GM18526 (cell line): Measurements from ENCODE around the gene MESP2.

Experiments used
- POLR2A ChIP-seq: IDR thresholded peaks from 3 replicates; pipeline ENCODE4 v1.6.1; 2011; ENCODE audit not compliant: insufficient read length; ENCODE audit errors: extremely low read depth

MESP2 gene

GRCh38 chr15:89799918-89800498 is 23.9 kb downstream of the MESP2 start:
- no peak for TF ChIP-seq POLR2A

DNA sequence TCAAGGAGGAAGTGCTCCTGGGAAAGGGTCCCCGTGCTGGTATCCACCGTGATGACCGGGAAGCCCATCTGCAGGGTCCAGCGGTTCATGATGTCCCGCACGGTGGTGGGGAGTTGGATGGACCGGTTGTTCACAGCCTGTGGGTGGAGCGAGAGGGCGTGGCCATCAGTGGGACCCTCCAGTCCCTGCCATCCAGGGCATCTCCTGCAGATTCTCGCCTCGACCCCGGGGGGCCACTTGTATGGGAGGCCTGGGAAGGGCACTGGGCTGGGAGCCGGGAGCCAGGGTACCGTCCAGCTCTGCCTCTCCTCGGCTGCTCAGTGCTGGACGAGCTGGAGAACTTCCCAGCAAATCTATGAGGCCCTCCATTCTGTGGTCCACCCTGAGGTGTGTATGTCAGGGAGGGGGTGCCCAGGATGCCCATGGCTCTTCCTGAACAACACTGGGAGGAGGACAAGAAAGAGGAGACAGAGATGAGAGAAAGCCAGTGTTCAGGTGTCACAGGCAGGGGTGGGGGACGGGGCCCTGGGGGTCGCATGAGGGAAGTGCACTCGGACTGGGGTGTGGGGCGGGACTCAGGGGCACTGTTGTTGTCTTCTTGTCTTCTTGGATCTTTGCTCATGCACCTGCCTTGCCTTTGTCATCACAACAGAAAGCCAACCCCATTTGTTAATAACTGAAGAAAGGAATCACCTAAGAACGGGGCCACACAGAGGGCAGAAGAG is 25.5 kb downstream of the MESP2 start:
- TF ChIP-seq POLR2A = no peak

GRCh38 chr15:89802231-89802928 is 26.2 kb downstream of the MESP2 start:
- no peak for TF ChIP-seq POLR2A

DNA sequence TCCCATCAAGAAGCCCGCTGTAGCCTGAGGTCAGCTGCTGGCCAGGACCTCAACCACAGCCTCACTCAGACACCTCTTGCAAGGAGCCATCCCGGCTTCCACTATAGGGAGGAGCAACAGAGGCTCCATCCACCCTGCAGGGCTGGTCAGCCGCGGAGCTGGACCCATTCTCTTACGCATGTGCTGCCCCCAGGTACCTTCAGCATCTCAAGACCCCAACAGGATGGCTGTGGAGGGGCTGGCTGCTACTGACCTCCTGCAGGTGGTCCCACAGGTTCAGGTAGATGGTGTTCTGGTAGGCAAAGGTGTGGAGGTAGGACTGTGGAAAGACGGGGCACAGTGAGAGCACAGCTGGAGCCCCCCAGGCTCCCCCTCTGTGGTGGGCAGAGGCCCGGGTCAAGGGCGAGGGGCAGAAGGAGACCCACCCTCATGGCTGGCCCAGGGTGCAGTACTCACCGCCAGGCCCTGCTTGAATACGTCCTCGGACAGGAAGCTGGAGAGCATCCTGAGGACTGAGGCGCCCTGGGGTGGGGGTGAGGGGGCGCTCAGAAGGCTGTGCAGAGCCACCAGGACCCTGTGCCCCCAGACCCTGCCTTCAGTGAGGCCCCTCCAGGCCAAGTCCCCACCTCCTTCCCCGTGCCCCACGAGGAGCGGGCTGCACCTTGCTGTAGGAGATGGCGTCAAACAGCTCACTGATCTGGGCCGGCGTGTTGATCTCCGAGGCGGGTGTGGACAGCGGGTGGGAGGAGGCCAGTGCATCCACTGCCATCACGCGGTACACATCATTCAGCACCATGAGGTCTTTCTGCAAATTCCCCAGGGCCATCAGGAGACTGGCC is 27.1 kb downstream of the MESP2 start:
- no peak for TF ChIP-seq POLR2A

GRCh38 chr15:89803941-89804800 is 28.0 kb downstream of the MESP2 start:
- TF ChIP-seq POLR2A = no peak

DNA sequence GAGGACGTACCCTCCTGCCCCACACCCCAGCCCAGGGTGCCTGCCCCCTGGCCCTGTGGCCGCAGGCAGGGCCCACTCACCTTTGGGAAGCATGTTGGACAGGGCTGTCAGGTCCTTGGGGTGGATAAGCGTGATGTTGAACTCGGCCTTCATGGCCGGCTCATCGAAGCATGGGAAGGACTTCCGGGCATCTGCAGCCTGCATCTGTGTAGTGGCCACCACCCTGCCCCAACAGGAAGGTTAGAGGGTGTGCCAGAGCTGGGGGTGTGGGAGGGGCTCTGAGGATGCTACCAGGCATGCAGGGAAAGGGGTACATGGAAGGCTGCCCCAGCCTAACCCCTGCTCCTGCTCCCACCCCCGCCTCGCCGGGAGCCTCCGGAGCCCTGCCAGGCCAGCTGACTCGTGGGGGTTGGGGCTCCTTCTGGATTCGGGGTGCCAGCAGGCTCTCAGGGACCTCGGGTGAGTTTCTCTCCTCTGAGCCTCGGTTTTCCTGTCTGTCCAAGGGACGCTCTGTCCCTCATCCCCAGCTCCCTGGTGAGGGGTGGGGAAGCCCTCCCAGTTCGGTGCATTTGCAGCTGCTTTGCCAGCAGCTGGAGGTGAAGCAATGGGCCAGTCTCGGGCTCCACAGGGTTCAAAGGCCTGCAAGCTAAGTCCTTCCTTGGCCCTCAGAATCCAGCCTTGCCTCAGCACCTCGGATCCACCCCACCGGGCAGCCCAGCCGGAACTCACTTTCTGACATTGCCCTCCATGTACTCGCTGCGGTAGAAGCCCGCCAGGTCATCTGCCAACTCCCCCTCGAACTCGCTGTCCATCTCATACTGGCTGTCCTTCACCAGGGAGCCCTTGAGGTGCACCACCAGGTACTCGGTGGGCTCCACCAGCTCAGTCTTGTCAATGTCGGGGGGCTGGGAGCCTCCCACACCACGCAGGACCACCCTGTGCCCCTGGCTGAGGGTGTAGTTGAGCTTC is 29.4 kb downstream of the MESP2 start:
- no peak for TF ChIP-seq POLR2A

DNA sequence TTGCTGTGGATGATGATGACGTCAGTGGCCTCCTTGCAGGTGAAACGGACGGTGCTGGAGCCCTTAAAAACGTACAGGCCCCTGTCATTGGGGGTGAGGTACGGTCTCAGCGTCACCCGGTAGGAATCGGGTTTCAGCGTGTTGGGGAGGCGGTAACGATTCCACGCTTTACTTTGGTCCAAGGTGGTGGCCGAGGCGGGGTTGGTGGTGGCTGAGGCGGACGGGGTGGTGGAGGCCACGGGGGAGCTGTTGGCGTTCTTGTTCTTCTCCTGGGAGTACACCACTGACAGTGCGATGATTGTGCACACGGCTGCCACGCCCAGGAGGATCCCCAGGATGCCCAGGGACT is 30.1 kb downstream of the MESP2 start:
- TF ChIP-seq POLR2A = no peak

- no peak for TF ChIP-seq POLR2A
Observed at GRCh38 chr15:89806559-89807550, 30.7 kb downstream of the MESP2 start.

GRCh38 chr15:89807689-89808088 is 31.6 kb downstream of the MESP2 start:
- no peak for TF ChIP-seq POLR2A

DNA sequence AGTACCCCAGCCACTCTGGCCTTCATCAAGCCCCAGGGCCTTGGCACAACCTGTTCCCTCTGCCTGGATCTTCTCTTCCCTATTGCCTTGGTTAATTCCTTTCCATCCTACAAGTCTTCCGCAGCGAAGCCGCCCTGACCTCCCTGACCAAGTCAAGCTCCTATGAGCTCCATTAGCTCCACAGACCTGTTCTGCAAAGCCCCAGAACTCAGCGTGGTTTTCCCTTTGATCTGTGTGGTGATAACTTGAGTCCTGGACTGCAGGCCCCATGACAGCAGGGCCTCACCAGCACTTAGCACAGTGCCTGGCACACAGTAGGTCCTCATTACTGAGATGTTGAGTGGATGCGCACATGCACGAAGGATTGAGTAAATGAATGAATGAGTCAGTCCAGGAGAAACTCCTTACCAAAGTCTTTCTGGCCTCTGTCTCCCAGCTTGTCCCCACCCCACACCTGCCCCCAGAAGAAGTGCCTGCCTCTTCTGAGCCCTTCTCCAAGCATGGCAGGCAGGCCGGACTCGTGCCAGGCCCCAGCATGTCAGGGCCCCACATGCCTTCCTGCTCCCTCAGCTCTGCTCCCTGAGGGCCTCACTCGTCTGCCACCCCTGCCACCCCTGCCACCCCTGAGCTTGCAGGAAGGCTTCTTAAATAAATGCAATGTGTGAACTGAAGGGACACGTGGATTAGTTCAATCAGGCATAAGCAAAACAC is 32.2 kb downstream of the MESP2 start:
- no peak for TF ChIP-seq POLR2A

- no peak for TF ChIP-seq POLR2A
Observed at GRCh38 chr15:89809093-89809786, 33.1 kb downstream of the MESP2 start.
